Trophoblast cell (in vitro differentiated cells and primary cell): Measurements from ENCODE around the gene DYNLT1.

ENCODE experiments used
- DNase-seq, 2 donors: peaks; one replicate each; pipeline ENCODE4 v3.0.0-alpha.2; 2016
- H2AFZ ChIP-seq: 2 replicates; pipeline ENCODE4 v1.6.1; 2013; ENCODE audit warnings: low read length, moderate library complexity, mild to moderate bottlenecking; ENCODE audit not compliant: insufficient read depth, poor library complexity
- H2AK5ac ChIP-seq: 2 replicates; pipeline ENCODE4 v1.6.1; 2013; ENCODE audit warnings: mild to moderate bottlenecking, low read length
- H2BK120ac ChIP-seq: 2 replicates; pipeline ENCODE4 v1.6.1; 2013; ENCODE audit warnings: low read length, mild to moderate bottlenecking, moderate library complexity; ENCODE audit not compliant: insufficient read depth, poor library complexity
- H2BK12ac ChIP-seq: 2 replicates; pipeline ENCODE4 v1.6.1; 2013; ENCODE audit warnings: mild to moderate bottlenecking, low read length, moderate library complexity
- H2BK5ac ChIP-seq: 2 replicates; pipeline ENCODE4 v1.6.1; 2013; ENCODE audit warnings: low read length, low read depth, moderate library complexity, mild to moderate bottlenecking; ENCODE audit not compliant: poor library complexity
- H3K14ac ChIP-seq: 2 replicates; pipeline ENCODE4 v1.6.1; 2013; ENCODE audit warnings: mild to moderate bottlenecking, low read length
- H3K18ac ChIP-seq: 2 replicates; pipeline ENCODE4 v1.6.1; 2013; ENCODE audit warnings: mild to moderate bottlenecking, low read length
- H3K23ac ChIP-seq: 2 replicates; pipeline ENCODE4 v1.6.1; 2013; ENCODE audit warnings: low read length
- H3K27ac ChIP-seq: 2 replicates; pipeline ENCODE4 v1.5.1; 2013; ENCODE audit warnings: low read depth, mild to moderate bottlenecking, inconsistent platforms, low read length, moderate library complexity
- H3K27me3 ChIP-seq: 2 replicates; pipeline ENCODE4 v1.6.1; 2013; ENCODE audit warnings: inconsistent platforms, mild to moderate bottlenecking, low read length, moderate library complexity; ENCODE audit not compliant: insufficient read depth
- H3K36me3 ChIP-seq, 2 experiments: 1 replicate in 1 of 2; 2 replicates in 1 of 2; pipeline ENCODE4 v1.6.1; 2013; ENCODE audit warnings: low read length in 2 of 2, mild to moderate bottlenecking in 2 of 2, moderate library complexity in 1 of 2; ENCODE audit not compliant: insufficient read depth in 2 of 2, control insufficient read depth in 1 of 2
- H3K4ac ChIP-seq: 2 replicates; pipeline ENCODE4 v1.6.1; 2013; ENCODE audit warnings: low read depth, mild to moderate bottlenecking, low read length, moderate library complexity
- H3K4me1 ChIP-seq, 2 experiments: 1 replicate in 1 of 2; 2 replicates in 1 of 2; pipeline ENCODE4 v1.6.1; 2013; ENCODE audit warnings: low read length in 2 of 2, mild to moderate bottlenecking in 2 of 2, moderate library complexity in 1 of 2; ENCODE audit not compliant: insufficient read depth in 2 of 2, control insufficient read depth in 1 of 2
- H3K4me2 ChIP-seq: 2 replicates; pipeline ENCODE4 v1.6.1; 2013; ENCODE audit warnings: inconsistent platforms, mild to moderate bottlenecking, low read length, moderate library complexity
- H3K4me3 ChIP-seq: 2 replicates; pipeline ENCODE4 v1.5.1; 2013; ENCODE audit warnings: mild to moderate bottlenecking, low read depth, low read length, inconsistent platforms
- H3K79me1 ChIP-seq: one replicate; pipeline ENCODE4 v1.6.1; 2013; ENCODE audit warnings: low read length
- H3K79me2 ChIP-seq: 2 replicates; pipeline ENCODE4 v1.6.1; 2013; ENCODE audit warnings: low read length, mild to moderate bottlenecking; ENCODE audit not compliant: control insufficient read depth, insufficient read depth, poor library complexity
- H3K9ac ChIP-seq: 2 replicates; pipeline ENCODE4 v1.6.1; 2013; ENCODE audit warnings: mild to moderate bottlenecking, low read length
- H3K9me3 ChIP-seq: 2 replicates; pipeline ENCODE4 v1.6.1; 2013; ENCODE audit warnings: low read depth, mild to moderate bottlenecking, control low read depth, inconsistent platforms, low read length; ENCODE audit not compliant: insufficient read depth
- H4K12ac ChIP-seq: 2 replicates; pipeline ENCODE4 v1.6.1; 2013; ENCODE audit warnings: low read depth, mild to moderate bottlenecking, low read length, moderate library complexity
- H4K8ac ChIP-seq: 2 replicates; pipeline ENCODE4 v1.6.1; 2013; ENCODE audit warnings: low read depth, mild to moderate bottlenecking, low read length, moderate library complexity
- H4K91ac ChIP-seq: one replicate; pipeline ENCODE4 v1.6.1; 2013; ENCODE audit warnings: low read depth, mild to moderate bottlenecking, low read length, moderate library complexity
- WGBS: extraction: QIAGEN DNeasy Blood & Tissue Kit; methylation state at CpG from one replicate; pipeline ENCODE4 v1.1.7; 2013; ENCODE audit warnings: missing lambda C conversion rate; ENCODE audit not compliant: insufficient read length, insufficient coverage; ENCODE audit errors: extremely low coverage; 5-methylcytosine and 5-hydroxymethylcytosine counted together

DYNLT1 gene

GRCh38 chr6:158667360-158667981, 22.9 kb upstream of the DYNLT1 start:
- Histone ChIP-seq H3K4me2 (no peak overlapping the region), H3K18ac (no peak overlapping the region), H3K9ac (no peak overlapping the region), H3K4me3 (no peak overlapping the region), H3K27ac (no peak overlapping the region), H3K79me1 (peaks cover 2% of the 10 kb centered on the region), H3K9me3 (no peaks in the 10 kb centered on the region), H2AFZ (no peak overlapping the region), H3K23ac (no peak overlapping the region), H4K8ac (no peak overlapping the region), H3K4ac (no peak overlapping the region), H3K14ac (no peak overlapping the region), H2BK5ac (no peak overlapping the region), H3K4me1 (peaks cover 10 to 14% of the 10 kb centered on the region in 2 experiments), H3K79me2 (no peaks in the 10 kb centered on the region), H2BK12ac (no peak overlapping the region), H3K27me3 (no peaks in the 10 kb centered on the region), H4K12ac (no peak overlapping the region), H2AK5ac (no peak overlapping the region), H3K36me3 (no peaks in the 10 kb centered on the region), H2BK120ac (no peak overlapping the region), H4K91ac (peak overlapping the region; percentile 35)
- WGBS: no CpG with 5 or more reads among the region's 8 CpGs
- DNase-seq: no peak

GRCh38 chr6:158666628-158667359, 22.3 kb upstream of the DYNLT1 start:
- Histone ChIP-seq H3K79me2 (no peaks in the 10 kb centered on the region), H2BK5ac (no peak overlapping the region), H4K12ac (no peak overlapping the region), H3K4ac (no peak overlapping the region), H3K18ac (no peak overlapping the region), H3K4me2 (peak overlapping the region; percentile 11), H3K36me3 (no peaks in the 10 kb centered on the region), H2AK5ac (no peak overlapping the region), H3K9me3 (no peaks in the 10 kb centered on the region), H3K23ac (no peak overlapping the region), H4K91ac (peak overlapping the region; percentile 1), H3K4me3 (no peak overlapping the region), H3K9ac (no peak overlapping the region), H3K14ac (no peak overlapping the region), H3K4me1 (peaks cover 10 to 14% of the 10 kb centered on the region in 2 experiments), H2AFZ (no peak overlapping the region), H2BK120ac (no peak overlapping the region), H3K27ac (no peak overlapping the region), H3K27me3 (no peaks in the 10 kb centered on the region), H2BK12ac (no peak overlapping the region), H4K8ac (no peak overlapping the region), H3K79me1 (peaks cover 2% of the 10 kb centered on the region)
- WGBS: no CpG with 5 or more reads among the region's 14 CpGs
- DNase-seq: peak; percentile 89 to 95

GRCh38 chr6:158665332-158665731, 20.8 kb upstream of the DYNLT1 start:
- Histone ChIP-seq H3K79me1 (peaks cover 2% of the 10 kb centered on the region), H3K4me1 (peaks cover 10 to 14% of the 10 kb centered on the region in 2 experiments), H2AFZ (no peak overlapping the region), H3K27me3 (no peaks in the 10 kb centered on the region), H3K18ac (no peak overlapping the region), H4K8ac (no peak overlapping the region), H4K91ac (no peak overlapping the region), H3K79me2 (no peaks in the 10 kb centered on the region), H2BK12ac (no peak overlapping the region), H3K4ac (no peak overlapping the region), H2BK5ac (no peak overlapping the region), H3K14ac (no peak overlapping the region), H4K12ac (no peak overlapping the region), H3K9ac (no peak overlapping the region), H3K4me2 (no peak overlapping the region), H2BK120ac (no peak overlapping the region), H3K9me3 (no peaks in the 10 kb centered on the region), H3K23ac (no peak overlapping the region), H3K4me3 (no peak overlapping the region), H3K36me3 (no peaks in the 10 kb centered on the region), H3K27ac (no peak overlapping the region), H2AK5ac (no peak overlapping the region)
- no peak for DNase-seq
- no CpG with 5 or more reads among the region's 18 CpGs for WGBS

- H2AK5ac ChIP-seq: no peak overlapping the region
- H2BK5ac ChIP-seq: no peak overlapping the region
- H3K4me2 ChIP-seq: peak overlapping the region; percentile 2
- no CpG with 5 or more reads among the region's 11 CpGs for WGBS
- H3K9ac ChIP-seq: no peak overlapping the region
- no peak overlapping the region for H2AFZ ChIP-seq
- no peaks in the 10 kb centered on the region for H3K79me2 ChIP-seq
- no peak overlapping the region for H4K12ac ChIP-seq
- no peak overlapping the region for H3K4ac ChIP-seq
- no peaks in the 10 kb centered on the region for H3K9me3 ChIP-seq
- H3K27ac ChIP-seq: peak overlapping the region; percentile 26
- H3K4me1 ChIP-seq: peaks cover 10 to 14% of the 10 kb centered on the region in 2 experiments
- no peak overlapping the region for H3K18ac ChIP-seq
- H3K27me3 ChIP-seq: no peaks in the 10 kb centered on the region
- H2BK120ac ChIP-seq: no peak overlapping the region
- H4K91ac ChIP-seq: peak overlapping the region; percentile 6
- no peak overlapping the region for H2BK12ac ChIP-seq
- H4K8ac ChIP-seq: peak overlapping the region; percentile 0
- no peak overlapping the region for H3K4me3 ChIP-seq
- peak in 1 of 2 donors; percentile 68 for DNase-seq
- no peaks in the 10 kb centered on the region for H3K36me3 ChIP-seq
- no peak overlapping the region for H3K23ac ChIP-seq
- no peak overlapping the region for H3K14ac ChIP-seq
- peaks cover 2% of the 10 kb centered on the region for H3K79me1 ChIP-seq
Measured at GRCh38 chr6:158663625-158664165, 19.2 kb upstream of the DYNLT1 start.
